Measurements from ENCODE around the gene SLF2.

Gene SLF2

DNA sequence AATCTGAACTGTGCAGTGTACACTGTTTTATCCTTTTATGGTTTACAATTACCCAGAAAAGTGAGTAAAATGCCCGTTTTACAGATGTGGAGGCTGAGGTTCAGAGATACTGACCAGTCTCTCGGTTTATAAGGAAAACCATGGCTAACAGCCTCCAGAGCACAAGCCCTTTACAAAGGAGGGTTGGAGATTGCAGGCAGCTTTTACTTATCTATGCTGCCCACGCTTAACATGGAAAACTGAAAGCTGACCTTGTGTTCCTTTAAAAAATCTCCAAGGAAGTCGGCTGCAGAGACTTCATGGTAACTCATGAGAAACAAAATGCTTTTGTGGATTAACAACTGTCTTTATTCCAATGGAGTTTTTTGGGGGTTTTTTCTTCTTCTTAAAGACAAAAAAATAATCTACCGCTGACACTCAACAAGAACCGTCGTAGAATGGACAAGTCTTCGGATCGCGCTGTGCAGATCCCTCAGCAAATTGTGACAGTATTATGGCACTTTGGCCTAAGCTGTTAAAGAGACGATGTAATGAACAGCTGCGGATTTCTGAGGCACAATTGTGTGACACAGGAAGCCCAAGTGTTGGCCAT lies 654 bp upstream of the SLF2 start:
- Histone ChIP-seq H3K4me3 (replicated peaks; ENCODE audit: low read depth, low read length) (peak overlapping the region; percentile 60), H3K36me3 (ENCODE audit: control insufficient read depth, insufficient read depth, low read length) (peaks cover 2% of the 10 kb centered on the region), H3K27me3 (replicated peaks; ENCODE audit: control insufficient read depth, insufficient read depth, low read length) (no peaks in the 10 kb centered on the region)
- TF ChIP-seq, protein P1, sequence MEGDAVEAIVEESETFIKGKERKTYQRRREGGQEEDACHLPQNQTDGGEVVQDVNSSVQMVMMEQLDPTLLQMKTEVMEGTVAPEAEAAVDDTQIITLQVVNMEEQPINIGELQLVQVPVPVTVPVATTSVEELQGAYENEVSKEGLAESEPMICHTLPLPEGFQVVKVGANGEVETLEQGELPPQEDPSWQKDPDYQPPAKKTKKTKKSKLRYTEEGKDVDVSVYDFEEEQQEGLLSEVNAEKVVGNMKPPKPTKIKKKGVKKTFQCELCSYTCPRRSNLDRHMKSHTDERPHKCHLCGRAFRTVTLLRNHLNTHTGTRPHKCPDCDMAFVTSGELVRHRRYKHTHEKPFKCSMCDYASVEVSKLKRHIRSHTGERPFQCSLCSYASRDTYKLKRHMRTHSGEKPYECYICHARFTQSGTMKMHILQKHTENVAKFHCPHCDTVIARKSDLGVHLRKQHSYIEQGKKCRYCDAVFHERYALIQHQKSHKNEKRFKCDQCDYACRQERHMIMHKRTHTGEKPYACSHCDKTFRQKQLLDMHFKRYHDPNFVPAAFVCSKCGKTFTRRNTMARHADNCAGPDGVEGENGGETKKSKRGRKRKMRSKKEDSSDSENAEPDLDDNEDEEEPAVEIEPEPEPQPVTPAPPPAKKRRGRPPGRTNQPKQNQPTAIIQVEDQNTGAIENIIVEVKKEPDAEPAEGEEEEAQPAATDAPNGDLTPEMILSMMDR (IDR thresholded peaks at IDR 0.05; ENCODE audit: insufficient read depth, low read length, poor library complexity, severe bottlenecking) = no peak
- DNase-seq (ENCODE audit: extremely low read depth, insufficient read length) = no peak

DNA sequence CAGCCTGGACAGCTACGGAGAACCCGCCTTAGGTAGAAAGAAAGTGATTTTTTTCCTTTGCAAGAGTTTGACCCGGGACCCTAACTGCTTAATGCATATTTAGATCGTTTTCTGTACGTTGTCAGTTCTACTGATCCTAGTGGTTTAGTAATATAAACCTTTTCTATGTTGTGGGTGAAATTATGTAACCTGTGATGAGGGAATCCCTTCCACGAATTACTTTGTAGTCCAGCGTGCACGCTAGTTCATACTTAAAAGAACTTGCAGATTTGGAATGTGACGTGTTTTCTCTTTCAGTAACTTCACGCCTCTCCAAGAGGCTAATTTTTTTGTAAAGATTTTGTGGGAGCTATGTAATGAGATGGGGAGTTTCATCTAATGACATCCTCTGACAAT lies 705 bp downstream of the SLF2 start:
- DNase-seq (ENCODE audit: extremely low read depth, insufficient read length) = no peak
- no peaks in the 10 kb centered on the region for H3K27me3 ChIP-seq (replicated peaks; ENCODE audit: control insufficient read depth, insufficient read depth, low read length)
- TF ChIP-seq, protein P1 (IDR thresholded peaks at IDR 0.05; ENCODE audit: insufficient read depth, low read length, poor library complexity, severe bottlenecking) = no peak
- peaks cover 6% of the 10 kb centered on the region for H3K36me3 ChIP-seq (ENCODE audit: control insufficient read depth, insufficient read depth, low read length)
- peak overlapping the region; percentile 99 for H3K4me3 ChIP-seq (replicated peaks; ENCODE audit: low read depth, low read length)

DNA sequence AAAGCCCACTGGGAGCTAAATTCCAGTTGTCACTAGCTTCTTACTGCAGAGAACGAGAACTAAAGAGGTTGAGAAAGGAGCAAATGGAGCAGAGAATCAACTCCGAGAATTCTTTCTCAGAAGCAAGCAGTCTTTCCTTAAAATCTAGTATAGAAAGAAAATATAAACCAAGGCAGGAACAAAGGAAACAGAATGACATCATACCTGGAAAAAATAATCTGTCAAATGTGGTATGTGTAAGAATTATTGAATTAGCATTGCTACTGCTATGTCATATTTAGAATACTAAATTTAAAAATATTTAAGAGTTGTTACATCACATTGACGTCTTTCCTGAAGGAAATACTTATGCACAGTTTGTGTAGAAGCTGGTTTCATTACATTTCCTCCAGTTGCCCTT lies 4.3 kb downstream of the SLF2 start:
- Histone ChIP-seq H3K27me3 (replicated peaks; ENCODE audit: control insufficient read depth, insufficient read depth, low read length) (no peaks in the 10 kb centered on the region), H3K4me3 (replicated peaks; ENCODE audit: low read depth, low read length) (no peak overlapping the region), H3K36me3 (ENCODE audit: control insufficient read depth, insufficient read depth, low read length) (peaks cover 7% of the 10 kb centered on the region)
- TF ChIP-seq, protein P1 (IDR thresholded peaks at IDR 0.05; ENCODE audit: insufficient read depth, low read length, poor library complexity, severe bottlenecking) = no peak
- DNase-seq (ENCODE audit: extremely low read depth, insufficient read length) = no peak

DNA sequence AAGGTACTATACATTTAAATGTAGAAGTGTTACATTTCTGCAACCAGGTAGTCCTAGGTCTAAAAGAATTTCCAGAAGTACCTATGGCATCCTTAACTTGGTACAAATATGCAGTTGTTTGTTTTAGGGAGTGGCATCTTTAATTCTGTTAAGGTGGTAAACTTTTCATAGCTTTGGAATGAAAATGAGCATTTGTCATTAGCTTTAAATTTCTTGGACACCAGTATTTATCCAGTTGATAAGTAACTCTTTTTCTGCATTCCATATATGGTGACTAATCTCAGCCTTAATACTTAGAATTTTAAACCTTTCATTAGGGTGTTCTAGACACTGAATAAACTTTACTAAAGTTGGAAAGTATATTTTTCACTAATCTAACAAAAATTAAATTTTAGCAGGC lies 10.8 kb downstream of the SLF2 start:
- Histone ChIP-seq H3K4me3 (replicated peaks; ENCODE audit: low read depth, low read length) (no peak overlapping the region), H3K27me3 (replicated peaks; ENCODE audit: control insufficient read depth, insufficient read depth, low read length) (no peaks in the 10 kb centered on the region), H3K36me3 (ENCODE audit: control insufficient read depth, insufficient read depth, low read length) (peaks cover 11% of the 10 kb centered on the region)
- DNase-seq (ENCODE audit: extremely low read depth, insufficient read length) = no peak
- TF ChIP-seq, protein P1 (IDR thresholded peaks at IDR 0.05; ENCODE audit: insufficient read depth, low read length, poor library complexity, severe bottlenecking) = no peak

DNA sequence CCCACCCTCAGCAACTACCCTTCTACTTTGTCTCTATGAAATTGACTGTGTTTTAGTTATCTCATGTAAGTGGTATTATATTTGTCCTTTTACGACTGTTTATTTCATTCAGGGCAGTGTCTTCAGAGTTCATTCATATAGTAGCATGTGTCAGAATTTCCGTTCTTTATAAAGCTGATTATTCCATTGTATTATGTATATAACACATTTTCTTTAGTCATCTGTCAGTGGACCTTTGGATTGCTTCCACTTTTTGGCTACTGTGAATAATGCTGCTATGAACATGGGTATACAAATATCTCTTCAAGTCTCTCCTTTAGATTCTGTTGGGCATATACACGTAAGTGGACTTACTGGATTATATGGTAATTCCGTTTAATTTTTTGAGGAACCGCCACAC lies 14.5 kb downstream of the SLF2 start:
- Histone ChIP-seq H3K4me3 (replicated peaks; ENCODE audit: low read depth, low read length) (no peak overlapping the region), H3K27me3 (replicated peaks; ENCODE audit: control insufficient read depth, insufficient read depth, low read length) (no peaks in the 10 kb centered on the region), H3K36me3 (ENCODE audit: control insufficient read depth, insufficient read depth, low read length) (peaks cover 10% of the 10 kb centered on the region)
- DNase-seq (ENCODE audit: extremely low read depth, insufficient read length) = no peak
- TF ChIP-seq, protein P1 (IDR thresholded peaks at IDR 0.05; ENCODE audit: insufficient read depth, low read length, poor library complexity, severe bottlenecking) = no peak

DNA sequence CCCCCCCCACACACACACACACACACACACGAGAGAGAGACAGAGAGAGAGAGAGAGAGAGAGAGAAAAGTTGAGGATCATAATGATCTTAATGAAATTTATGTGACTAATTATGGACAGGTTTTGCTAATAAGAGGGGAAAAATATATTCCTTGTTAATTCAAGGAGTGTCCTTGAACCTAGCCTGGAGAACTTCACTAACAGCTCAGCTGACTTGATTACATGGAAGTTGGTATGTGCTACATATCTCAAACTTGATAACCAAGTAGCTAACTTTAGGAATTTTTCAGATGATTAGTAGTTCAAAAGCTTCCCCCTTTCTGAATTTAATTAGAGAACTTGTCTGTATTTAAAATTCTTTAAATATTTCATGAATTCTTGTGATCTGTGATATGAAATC lies 15.3 kb downstream of the SLF2 start:
- H3K36me3 ChIP-seq (ENCODE audit: control insufficient read depth, insufficient read depth, low read length) = peaks cover 10% of the 10 kb centered on the region
- H3K4me3 ChIP-seq (replicated peaks; ENCODE audit: low read depth, low read length) = no peak overlapping the region
- no peak for DNase-seq (ENCODE audit: extremely low read depth, insufficient read length)
- no peaks in the 10 kb centered on the region for H3K27me3 ChIP-seq (replicated peaks; ENCODE audit: control insufficient read depth, insufficient read depth, low read length)
- TF ChIP-seq, protein P1 (IDR thresholded peaks at IDR 0.05; ENCODE audit: insufficient read depth, low read length, poor library complexity, severe bottlenecking) = no peak

Measured in GM06990 (cell line).